ENCODE results near the gene CNTN1. TPM values are rescaled to one million over a fixed set of nuclear protein-coding genes. Genes with fewer than 3 reads are reported as not detected.

CNTN1 gene
- total RNA-seq, 1 experiment from 2014 or later: 6.5 TPM

GRCh38 chr12:40742041-40742440 lies 49.8 kb downstream of the CNTN1 start:
- H3K23me2 ChIP-seq (ENCODE audit: insufficient read length, low read depth, low read length, poor library complexity, severe bottlenecking): no peaks in the 10 kb centered on the region
- H3K9me3 ChIP-seq (ENCODE audit: control insufficient read depth, low read depth, low read length): no peaks in the 10 kb centered on the region
- H3K9me3 Mint-ChIP-seq: peaks cover 8 to 12% of the 10 kb centered on the region in 2 experiments
- no peak overlapping the region for H4K5ac ChIP-seq (ENCODE audit: insufficient read length, low read depth, low read length)
- H2AK5ac ChIP-seq (ENCODE audit: insufficient read length, low read length): no peak overlapping the region
- H3K4me2 ChIP-seq (ENCODE audit: insufficient read depth, insufficient read length, low read length): no peak overlapping the region
- H2BK5ac ChIP-seq (ENCODE audit: insufficient read length, low read length): no peak overlapping the region
- no peak overlapping the region for H3K4ac ChIP-seq (ENCODE audit: low read depth, low read length)
- H3K27ac ChIP-seq (ENCODE audit: insufficient read length, low read depth, low read length): no peak overlapping the region
- H2BK20ac ChIP-seq (ENCODE audit: low read depth, low read length, poor library complexity, severe bottlenecking): no peak overlapping the region
- no peaks in the 10 kb centered on the region for H3K27me3 ChIP-seq (ENCODE audit: insufficient read depth, low read length)
- no peak overlapping the region for H3K27ac Mint-ChIP-seq
- no peaks in the 10 kb centered on the region for H3K79me1 ChIP-seq (ENCODE audit: insufficient read depth, low read depth, low read length, poor library complexity, severe bottlenecking)
- H4K20me1 ChIP-seq (ENCODE audit: control insufficient read depth, insufficient read depth, insufficient read length): no peaks in the 10 kb centered on the region
- H4K8ac ChIP-seq (replicated peaks; ENCODE audit: insufficient read length, low read depth, low read length): no peak overlapping the region
- H2BK12ac ChIP-seq (ENCODE audit: insufficient read length, low read depth, low read length): no peak overlapping the region
- peaks cover 0 to 18% (median 10%) of the 10 kb centered on the region in 3 experiments; a peak in 5 of 7 replicates for H3K36me3 Mint-ChIP-seq (ENCODE audit: insufficient read depth in 1 of 3, low read depth in 3 of 3)
- H3T11ph ChIP-seq (ENCODE audit: low read length): no peak overlapping the region
- no CpG with 5 or more reads among the region's 2 CpGs for WGBS (ENCODE audit: extremely low coverage, insufficient read length, low lambda C conversion rate)
- TF ChIP-seq CTCF (conservative IDR thresholded peaks at IDR 0.05): no peak
- no peaks in the 10 kb centered on the region for H3K4me1 ChIP-seq (ENCODE audit: insufficient read depth, low read length)
- no peak overlapping the region for H2BK15ac ChIP-seq (ENCODE audit: low read depth, low read length)
- no peaks in the 10 kb centered on the region for H3K79me2 ChIP-seq (ENCODE audit: insufficient read depth, low read length)
- peaks cover 8 to 12% of the 10 kb centered on the region in 2 experiments for H3K4me1 Mint-ChIP-seq
- H2BK120ac ChIP-seq (ENCODE audit: low read depth, low read length, poor library complexity, severe bottlenecking): no peak overlapping the region
- H3K18ac ChIP-seq (ENCODE audit: insufficient read length, low read depth, low read length): no peak overlapping the region
- no peak overlapping the region for H3K14ac ChIP-seq (ENCODE audit: insufficient read depth, low read length)
- no peak for DNase-seq
- H3K56ac ChIP-seq (ENCODE audit: insufficient read length, low read depth, low read length): no peak overlapping the region
- H3K9ac ChIP-seq (ENCODE audit: extremely low read depth, insufficient read length, low read length): no peak overlapping the region
- no peaks in the 10 kb centered on the region for H3K27me3 Mint-ChIP-seq (ENCODE audit: low read depth)
- no peak overlapping the region for H2AFZ ChIP-seq (ENCODE audit: low read length)
- no peak overlapping the region for H3K4me3 Mint-ChIP-seq
- no peak overlapping the region for H4K91ac ChIP-seq (ENCODE audit: insufficient read length, low read depth, low read length)
- no peak overlapping the region for H3K23ac ChIP-seq (ENCODE audit: insufficient read length, low read depth, low read length)

Data from H9 (cell line).